Right cardiac atrium (tissue), 5 donors: ENCODE results near the gene FOXP1. TPM values are rescaled to one million over a fixed set of nuclear protein-coding genes. Genes with fewer than 3 reads are reported as not detected.

Experiments used
- ATAC-seq, 2 donors: fragments of 200-7000 bp; cut with Tn5 transposase; one replicate each; pipeline versions ENCODE4 v1.8.0 to v1.9.1; 2020; ENCODE audit warnings: moderate library complexity in 2 of 2, mild to moderate bottlenecking in 1 of 2
- DNase-seq, 3 donors: peaks; one replicate each; pipeline ENCODE4 v3.0.0-alpha.2; 2020
- H3K27ac ChIP-seq: one replicate; pipeline ENCODE4 v1.5.1; 2013; ENCODE audit warnings: mild to moderate bottlenecking, low read length, control low read depth, moderate library complexity
- H3K27me3 ChIP-seq: one replicate; pipeline ENCODE4 v1.6.1; 2013; ENCODE audit not compliant: control insufficient read depth, insufficient read depth
- H3K4me1 ChIP-seq: one replicate; pipeline ENCODE4 v1.6.1; 2013; ENCODE audit warnings: low read length; ENCODE audit not compliant: control insufficient read depth, insufficient read depth
- H3K4me3 ChIP-seq: one replicate; pipeline ENCODE4 v1.5.1; 2013; ENCODE audit warnings: low read length, control low read depth
- H3K9me3 ChIP-seq: one replicate; pipeline ENCODE4 v1.6.1; 2013; ENCODE audit warnings: low read length; ENCODE audit not compliant: control insufficient read depth
- WGBS: extraction: QIAGEN DNeasy Blood & Tissue Kit; methylation state at CpG from one replicate; pipeline ENCODE4 v1.1.7; 2013; 5-methylcytosine and 5-hydroxymethylcytosine counted together
- intact Hi-C, 4 donors: fragments of 100-400 bp; cut with DNase I; formaldehyde crosslinking; loops; one replicate each; pipeline versions ENCODE4 v1.11.0 to v1.14.0; 2022 to 2023
- polyA plus RNA-seq: library from polyadenylated mRNA; stranded (reverse); fragments of 200-250 nt; gene quantifications from one replicate; pipeline ENCODE4 v1.2.3, GENCODE V29; 2013
- total RNA-seq, 4 donors: library from RNA; stranded (reverse); fragmentation: NEBNext Ultra II Directional; extraction: Animal tissue kit (Norgen Biotek cat#: 25700); gene quantifications; one replicate each; pipeline ENCODE4 v1.2.1, GENCODE V29; 2021
- donor health status: healthy with polysubstance abuse.
- donor health status: DM: no; HTN: yes; CAD: no.
- donor health status: DM: no; HTN: no; CAD: no.
- donor health status: DM: no; HTN: yes; CAD: no; lungs with severe emphysema.
- donor health status: DM: yes; HTN: yes; CAD: no.

FOXP1 gene
- total and polyA plus RNA-seq, 5 donors: 13.6 to 63.4 (median 57.4) TPM

- ATAC-seq (no peak), DNase-seq (no peak)
- H3K4me1 ChIP-seq: peaks cover 21% of the 10 kb centered on the region
- H3K27me3 ChIP-seq: no peaks in the 10 kb centered on the region
- H3K4me3 ChIP-seq: no peak overlapping the region
- 59% methylated on average over 8 of the region's 8 CpGs for WGBS
- no peak overlapping the region for H3K27ac ChIP-seq
- intact Hi-C loops: no loop called here
- no peaks in the 10 kb centered on the region for H3K9me3 ChIP-seq
Observed at GRCh38 chr3:71047616-71048531, 535.7 kb downstream of the FOXP1 start.

- peaks cover 20% of the 10 kb centered on the region for H3K4me1 ChIP-seq
- no peak for DNase-seq
- H3K27ac ChIP-seq: no peak overlapping the region
- ATAC-seq: no peak
- intact Hi-C loops: no loop called here
- H3K9me3 ChIP-seq: no peaks in the 10 kb centered on the region
- no peak overlapping the region for H3K4me3 ChIP-seq
- no peaks in the 10 kb centered on the region for H3K27me3 ChIP-seq
- WGBS: 51% methylated on average over 3 of the region's 3 CpGs
Observed at GRCh38 chr3:71046791-71047190, 536.7 kb downstream of the FOXP1 start.

- Histone ChIP-seq H3K9me3 (no peaks in the 10 kb centered on the region), H3K4me3 (no peak overlapping the region), H3K27me3 (no peaks in the 10 kb centered on the region), H3K27ac (no peak overlapping the region), H3K4me1 (peaks cover 16% of the 10 kb centered on the region)
- intact Hi-C loops: no loop called here
- ATAC-seq (no peak), DNase-seq (no peak)
- 86% methylated on average over 1 of the region's 1 CpG for WGBS
Observed at GRCh38 chr3:71045917-71046282, 537.6 kb downstream of the FOXP1 start.

GRCh38 chr3:71045212-71045916 is 538.2 kb downstream of the FOXP1 start:
- no peak overlapping the region for H3K4me3 ChIP-seq
- H3K9me3 ChIP-seq: no peaks in the 10 kb centered on the region
- WGBS: 86% methylated on average over 5 of the region's 5 CpGs
- no peak overlapping the region for H3K27ac ChIP-seq
- H3K27me3 ChIP-seq: no peaks in the 10 kb centered on the region
- ATAC-seq (no peak), DNase-seq (no peak)
- intact Hi-C loops: no loop called here
- H3K4me1 ChIP-seq: peaks cover 17% of the 10 kb centered on the region

GRCh38 chr3:71042759-71043158 is 540.8 kb downstream of the FOXP1 start:
- H3K4me1 ChIP-seq: peaks cover 9% of the 10 kb centered on the region
- intact Hi-C loops: no loop called here
- WGBS: 88% methylated on average over 9 of the region's 9 CpGs
- H3K27ac ChIP-seq: no peak overlapping the region
- no peak overlapping the region for H3K4me3 ChIP-seq
- DNase-seq (no peak), ATAC-seq (no peak)
- H3K9me3 ChIP-seq: no peaks in the 10 kb centered on the region
- no peaks in the 10 kb centered on the region for H3K27me3 ChIP-seq

GRCh38 chr3:71041371-71041770 is 542.2 kb downstream of the FOXP1 start:
- DNase-seq: no peak
- intact Hi-C loops: no loop called here
- peaks cover 7% of the 10 kb centered on the region for H3K4me1 ChIP-seq
- no peak for ATAC-seq
- 91% methylated on average over 7 of the region's 7 CpGs for WGBS
- no peak overlapping the region for H3K27ac ChIP-seq
- H3K27me3 ChIP-seq: no peaks in the 10 kb centered on the region
- H3K9me3 ChIP-seq: no peaks in the 10 kb centered on the region
- no peak overlapping the region for H3K4me3 ChIP-seq

- Histone ChIP-seq H3K27me3 (no peaks in the 10 kb centered on the region), H3K9me3 (no peaks in the 10 kb centered on the region), H3K4me3 (no peak overlapping the region), H3K27ac (no peak overlapping the region), H3K4me1 (peaks cover 14% of the 10 kb centered on the region)
- intact Hi-C loops: no loop called here
- WGBS: 71% methylated on average over 6 of the region's 6 CpGs
- ATAC-seq (no peak), DNase-seq (no peak)
Observed at GRCh38 chr3:71039332-71039731, 544.2 kb downstream of the FOXP1 start.

GRCh38 chr3:71037775-71038174 is 545.8 kb downstream of the FOXP1 start:
- H3K4me1 ChIP-seq: peaks cover 16% of the 10 kb centered on the region
- no peaks in the 10 kb centered on the region for H3K27me3 ChIP-seq
- H3K9me3 ChIP-seq: no peaks in the 10 kb centered on the region
- no peak overlapping the region for H3K27ac ChIP-seq
- ATAC-seq: no peak
- 76% methylated on average over 7 of the region's 7 CpGs for whole genome bisulfite sequencing
- no peak for DNase-seq
- intact Hi-C loops: no loop called here
- no peak overlapping the region for H3K4me3 ChIP-seq

- intact Hi-C loops: no loop called here
- H3K4me1 ChIP-seq: peaks cover 21% of the 10 kb centered on the region
- no peak overlapping the region for H3K27ac ChIP-seq
- 81% methylated on average over 5 of the region's 5 CpGs for WGBS
- DNase-seq: no peak
- H3K27me3 ChIP-seq: no peaks in the 10 kb centered on the region
- H3K9me3 ChIP-seq: no peaks in the 10 kb centered on the region
- H3K4me3 ChIP-seq: no peak overlapping the region
- ATAC-seq: no peak
Observed at GRCh38 chr3:71035886-71036285, 547.6 kb downstream of the FOXP1 start.

- DNase-seq: no peak
- intact Hi-C loops: no loop called here
- ATAC-seq: no peak
- Histone ChIP-seq H3K4me1 (peaks cover 20% of the 10 kb centered on the region), H3K4me3 (no peak overlapping the region), H3K9me3 (no peaks in the 10 kb centered on the region), H3K27ac (no peak overlapping the region), H3K27me3 (no peaks in the 10 kb centered on the region)
- WGBS: 80% methylated on average over 5 of the region's 5 CpGs
Observed at GRCh38 chr3:71035314-71035713, 548.2 kb downstream of the FOXP1 start.

GRCh38 chr3:71033681-71034220 is 549.8 kb downstream of the FOXP1 start:
- intact Hi-C loops: no loop called here
- ATAC-seq (no peak), DNase-seq (no peak)
- Histone ChIP-seq H3K4me3 (no peak overlapping the region), H3K4me1 (peaks cover 20% of the 10 kb centered on the region), H3K27ac (no peak overlapping the region), H3K9me3 (no peaks in the 10 kb centered on the region), H3K27me3 (no peaks in the 10 kb centered on the region)
- 89% methylated on average over 9 of the region's 9 CpGs for WGBS
